Heart right ventricle (tissue), 16 donors: ENCODE data around the gene MAPK6. TPM values are rescaled to one million over a fixed set of nuclear protein-coding genes. Genes with fewer than 3 reads are reported as not detected.

Experiments used
- ATAC-seq, 8 donors: fragments of 200-7000 bp; cut with Tn5 transposase; one replicate each; pipeline ENCODE4 v1.9.1; 2020; ENCODE audit warnings: mild to moderate bottlenecking in 8 of 8, moderate library complexity in 8 of 8, moderate number of reproducible peaks in 1 of 8
- DNase-seq, 2 donors: peaks; one replicate each; pipeline ENCODE4 v3.0.0-alpha.2; 2020
- H3K27ac ChIP-seq, 10 donors: fragments of 200-600 bp; sonication (generic) in 2 of 10; one replicate each; pipeline versions ENCODE4 v1.5.0 to v1.8.0; 2020 to 2022; ENCODE audit warnings: mild to moderate bottlenecking in 3 of 10
- H3K27me3 ChIP-seq, 7 donors: fragments of 200-600 bp; one replicate each; pipeline ENCODE4 v1.8.0; 2021 to 2022; ENCODE audit warnings: mild to moderate bottlenecking in 2 of 7
- H3K36me3 ChIP-seq, 9 donors: fragments of 200-600 bp; sonication (generic) in 1 of 9; one replicate each; pipeline versions ENCODE4 v1.5.0 to v1.8.0; 2020 to 2022; ENCODE audit warnings: mild to moderate bottlenecking in 2 of 9
- H3K4me1 ChIP-seq, 9 donors: fragments of 200-600 bp; sonication (generic) in 1 of 9; one replicate each; pipeline versions ENCODE4 v1.5.0 to v1.8.0; 2020 to 2022; ENCODE audit warnings: mild to moderate bottlenecking in 4 of 9
- H3K4me3 ChIP-seq, 10 donors: fragments of 200-600 bp; sonication (generic) in 2 of 10; one replicate each; pipeline versions ENCODE4 v1.5.0 to v1.8.0; 2020 to 2022; ENCODE audit warnings: mild to moderate bottlenecking in 7 of 10, moderate library complexity in 2 of 10
- H3K9me3 ChIP-seq, 11 donors: fragments of 200-600 bp in 10 of 11; sonication (generic) in 2 of 11; one replicate each; pipeline versions ENCODE4 v1.5.0 to v1.8.0; 2013 to 2022; ENCODE audit warnings: mild to moderate bottlenecking in 2 of 11, control low read depth in 1 of 11, moderate library complexity in 1 of 11
- WGBS, 2 donors: extraction: QIAGEN DNeasy Blood & Tissue Kit; methylation state at CpG; one replicate each; pipeline ENCODE4 v1.1.7; 2013; ENCODE audit warnings: inconsistent platforms in 1 of 2; 5-methylcytosine and 5-hydroxymethylcytosine counted together
- intact Hi-C, 10 donors: fragments of 100-400 bp; cut with DNase I; formaldehyde crosslinking; loops; one replicate each; pipeline versions ENCODE4 v1.11.1 to v1.14.2; 2022
- polyA plus RNA-seq, 2 donors: library from polyadenylated mRNA; stranded (reverse); fragments of 200-250 nt; gene quantifications; one replicate each; pipeline ENCODE4 v1.2.3, GENCODE V29; 2013
- total RNA-seq, 10 donors: library from RNA; stranded (reverse); fragmentation: NEBNext Ultra II Directional in 3 of 10; extraction: Animal tissue kit (Norgen Biotek cat#: 25700) in 3 of 10; gene quantifications; one replicate each; pipeline versions ENCODE4 v1.2.1 to v1.2.4, GENCODE V29; 2021 to 2023
- TF ChIP-seq, protein P1 (sequence below), 9 donors: fragments of 200-600 bp; sonication (generic) in 2 of 9; IDR thresholded peaks; one replicate each; pipeline versions ENCODE4 v1.5.0 to v1.8.0; 2021 to 2022; ENCODE audit warnings: antibody characterized with exemption in 9 of 9, mild to moderate bottlenecking in 5 of 9, moderate library complexity in 1 of 9
- donor health status: Arrhythmogenic right ventricular cardiomyopathy.
- donor health status: ischemic (EF 13 %, LVEDD 7.1; RV severe dilation, severe dysfunction).
- donor health status: healthy with polysubstance abuse.
- donor health status: DM: no; HTN: yes; CAD: no.
- donor health status: DM: no; HTN: no; CAD: no.
- donor health status: ischemic (EF 25% LVEDD 6.9; RV normal size, moderate dysfunction).
- donor health status: ischemic (EF 25% LVEDD 5.7; RV mildly dilated, moderate dysfunction).
- donor health status: healthy.
- donor health status: DM: yes; HTN: yes; CAD: no.
- donor health status: Ischemic cardiomyopathy.
- donor health status: ischemic (EF 35%, LVEDD 5.7; RV mildly dilated, moderate dysfunction).
- donor health status: nonischemic (EF 11% LVEDD 7.7; RV severe dilation, severe dysfunction).
- donor health status: DM: yes; HTN: yes; CAD: no.
- donor health status: PGD.
- donor health status: ischemic (EF 29% LVEDD 5.4; RV normal size, mild dysfunction).
- donor health status: nonischemic (EF 23%, LVEDD 6.1; RV moderate dilation, normal function).

The MAPK6 gene
- total and polyA plus RNA-seq, 12 donors, result 4.2 to 21.8 (median 17.9) TPM

DNA sequence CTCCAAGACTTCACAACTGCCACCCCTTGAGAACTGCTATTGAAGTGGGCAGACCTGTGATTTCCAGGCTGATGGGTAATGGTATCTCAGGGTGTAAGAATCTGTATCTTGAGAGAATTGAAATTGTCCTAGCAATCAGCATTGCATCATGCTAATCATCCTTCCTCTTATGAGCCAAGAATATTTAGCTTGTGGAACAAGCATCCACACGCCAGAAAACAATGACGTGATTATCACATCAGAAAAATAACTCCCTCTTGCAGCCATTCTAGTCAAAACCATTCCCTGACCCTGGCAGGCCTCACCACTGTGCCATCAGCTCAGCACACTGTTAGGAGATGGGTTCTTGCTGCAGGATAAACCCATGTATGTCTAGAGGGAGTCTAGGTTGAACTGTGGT, 86.8 kb downstream of the MAPK6 start:
- DNase-seq, result no peak
- no peaks in the 10 kb centered on the region for H3K9me3 ChIP-seq
- H3K4me3 ChIP-seq, result no peak overlapping the region
- H3K27me3 ChIP-seq, result peaks cover 0 to 23% (median 14%) of the 10 kb centered on the region in 7 donors
- intact Hi-C loops, result loop anchor here in 1 of 10 donors (10.0 kb wide), 1 partner anchor 49 kb away; no protein-coding TSS in a partner anchor
- H3K4me1 ChIP-seq, result peaks cover 0 to 29% (median 0%) of the 10 kb centered on the region in 9 donors
- no peak for ATAC-seq
- H3K36me3 ChIP-seq, result no peaks in the 10 kb centered on the region
- TF ChIP-seq, protein P1, sequence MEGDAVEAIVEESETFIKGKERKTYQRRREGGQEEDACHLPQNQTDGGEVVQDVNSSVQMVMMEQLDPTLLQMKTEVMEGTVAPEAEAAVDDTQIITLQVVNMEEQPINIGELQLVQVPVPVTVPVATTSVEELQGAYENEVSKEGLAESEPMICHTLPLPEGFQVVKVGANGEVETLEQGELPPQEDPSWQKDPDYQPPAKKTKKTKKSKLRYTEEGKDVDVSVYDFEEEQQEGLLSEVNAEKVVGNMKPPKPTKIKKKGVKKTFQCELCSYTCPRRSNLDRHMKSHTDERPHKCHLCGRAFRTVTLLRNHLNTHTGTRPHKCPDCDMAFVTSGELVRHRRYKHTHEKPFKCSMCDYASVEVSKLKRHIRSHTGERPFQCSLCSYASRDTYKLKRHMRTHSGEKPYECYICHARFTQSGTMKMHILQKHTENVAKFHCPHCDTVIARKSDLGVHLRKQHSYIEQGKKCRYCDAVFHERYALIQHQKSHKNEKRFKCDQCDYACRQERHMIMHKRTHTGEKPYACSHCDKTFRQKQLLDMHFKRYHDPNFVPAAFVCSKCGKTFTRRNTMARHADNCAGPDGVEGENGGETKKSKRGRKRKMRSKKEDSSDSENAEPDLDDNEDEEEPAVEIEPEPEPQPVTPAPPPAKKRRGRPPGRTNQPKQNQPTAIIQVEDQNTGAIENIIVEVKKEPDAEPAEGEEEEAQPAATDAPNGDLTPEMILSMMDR (IDR thresholded peaks at IDR 0.05), result no peak
- no peak overlapping the region for H3K27ac ChIP-seq
- WGBS, 2 donors, result 89 to 92% methylated on average over 2 of the region's 2 CpGs

DNA sequence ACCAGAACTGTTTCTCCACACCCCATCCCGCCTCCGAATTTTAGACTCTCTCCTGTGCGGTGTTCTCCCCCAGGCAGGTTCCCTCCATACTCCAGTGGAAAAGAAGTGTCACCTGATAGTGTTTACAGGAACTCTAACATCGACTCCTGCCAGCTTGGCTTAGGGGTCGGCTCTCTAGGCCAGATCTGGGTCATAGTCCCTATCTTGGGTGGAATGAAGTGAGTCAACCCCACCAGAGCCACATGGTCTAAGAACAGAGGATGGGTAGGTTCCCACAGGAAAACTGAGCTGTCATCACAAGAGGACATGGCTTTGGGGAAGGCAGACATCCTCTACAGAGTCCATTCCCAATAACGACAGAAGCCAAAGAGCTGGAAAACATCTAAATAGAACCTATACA, 87.6 kb downstream of the MAPK6 start:
- TF ChIP-seq, protein P1 (IDR thresholded peaks at IDR 0.05), result no peak

DNA sequence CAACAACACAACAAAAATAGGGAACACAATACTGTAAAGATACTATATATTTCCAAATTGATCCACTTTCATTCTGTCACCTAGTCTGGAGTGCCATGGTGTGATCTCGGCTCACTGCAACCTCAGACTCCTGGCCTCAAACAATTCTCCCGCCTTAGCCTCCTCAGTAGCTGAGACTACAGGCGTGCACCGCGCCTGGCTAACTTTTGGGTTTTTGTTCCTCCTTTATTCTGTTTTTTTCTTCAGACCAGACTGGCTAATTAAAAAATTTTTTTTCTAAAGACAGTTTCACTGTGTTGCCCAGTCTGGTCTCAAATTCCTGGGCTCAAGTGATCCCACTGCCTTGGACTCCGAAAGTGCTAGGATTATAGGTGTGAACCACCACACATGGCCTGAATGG, 88.2 kb downstream of the MAPK6 start:
- 96 to 98% methylated on average over 6 of the region's 6 CpGs for WGBS, 2 donors
- H3K4me1 ChIP-seq, result peaks cover 0 to 25% (median 5%) of the 10 kb centered on the region in 9 donors
- TF ChIP-seq, protein P1 (IDR thresholded peaks at IDR 0.05), result no peak
- no peak for DNase-seq
- peaks cover 9 to 34% (median 26%) of the 10 kb centered on the region in 7 donors for H3K27me3 ChIP-seq
- ATAC-seq, result no peak
- H3K36me3 ChIP-seq, result no peaks in the 10 kb centered on the region
- intact Hi-C loops, result loop anchor here in 1 of 10 donors (10.0 kb wide), 1 partner anchor 48 kb away; no protein-coding TSS in a partner anchor
- H3K4me3 ChIP-seq, result no peak overlapping the region
- H3K27ac ChIP-seq, result no peak overlapping the region
- no peaks in the 10 kb centered on the region for H3K9me3 ChIP-seq

More for the DNA sequence above, 87.6 kb downstream of the MAPK6 start:
- 68 to 79% methylated on average over 6 of the region's 6 CpGs for WGBS, 2 donors
- H3K4me1 ChIP-seq, result peaks cover 0 to 26% (median 0%) of the 10 kb centered on the region in 9 donors
- no peak for DNase-seq
- intact Hi-C loops, result loop anchor here in 1 of 10 donors (10.0 kb wide), 1 partner anchor 48 kb away; no protein-coding TSS in a partner anchor
- peaks cover 5 to 28% (median 20%) of the 10 kb centered on the region in 7 donors for H3K27me3 ChIP-seq
- no peaks in the 10 kb centered on the region for H3K36me3 ChIP-seq
- ATAC-seq, result no peak
- no peak overlapping the region for H3K27ac ChIP-seq
- H3K4me3 ChIP-seq, result no peak overlapping the region
- H3K9me3 ChIP-seq, result no peaks in the 10 kb centered on the region

DNA sequence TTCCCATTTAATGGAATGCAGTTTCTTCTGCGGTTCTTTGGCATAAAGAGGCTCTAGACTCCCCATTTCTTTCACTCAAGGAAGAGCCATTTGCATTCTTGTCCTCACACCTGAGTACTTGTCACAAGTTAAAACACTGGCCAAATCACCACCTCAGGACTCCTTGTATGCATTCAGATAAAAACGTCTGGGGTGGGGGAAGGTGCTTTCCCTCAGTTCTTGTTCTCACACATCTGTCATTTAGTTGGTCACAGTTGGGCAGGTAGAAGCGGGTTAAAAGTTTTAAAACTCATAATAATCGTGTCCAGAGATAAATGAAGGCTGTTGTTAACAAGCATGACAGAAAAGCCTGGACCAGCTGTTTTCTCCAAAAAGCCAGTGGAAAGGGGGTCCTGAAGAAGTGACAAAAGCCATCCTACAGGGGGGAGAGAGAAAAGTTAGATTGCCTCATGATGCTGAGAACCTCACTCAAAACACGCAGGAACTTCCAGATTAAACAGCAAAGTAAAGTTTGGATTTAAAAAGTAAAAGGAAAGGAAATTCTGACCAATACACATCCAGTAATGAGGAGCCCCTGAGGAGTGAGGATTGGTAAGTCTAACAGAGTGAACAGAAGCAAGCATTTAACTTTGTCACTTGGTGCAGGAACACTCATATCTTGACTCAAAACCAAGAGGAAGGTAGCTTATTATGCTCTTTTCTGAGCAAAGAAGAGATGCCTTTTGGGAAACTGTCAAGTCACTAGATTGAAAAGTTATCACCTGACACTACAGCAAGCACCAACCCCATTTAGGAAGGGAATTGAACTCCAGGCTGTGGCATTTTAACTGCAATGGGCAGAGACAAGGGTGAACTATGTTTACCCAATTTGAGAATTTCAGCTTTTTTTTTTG, 90.8 kb downstream of the MAPK6 start:
- intact Hi-C loops, result loop anchor here in 1 of 10 donors (10.0 kb wide), 1 partner anchor 45 kb away; no protein-coding TSS in a partner anchor
- TF ChIP-seq, protein P1 (IDR thresholded peaks at IDR 0.05), result no peak
- no peak for ATAC-seq
- Histone ChIP-seq H3K4me1 (peaks cover 0 to 11% (median 10%) of the 10 kb centered on the region in 9 donors), H3K36me3 (no peaks in the 10 kb centered on the region), H3K9me3 (no peaks in the 10 kb centered on the region), H3K27ac (no peak overlapping the region), H3K27me3 (peaks cover 9 to 53% (median 39%) of the 10 kb centered on the region in 7 donors), H3K4me3 (no peak overlapping the region)
- WGBS, 2 donors, result 64 to 69% methylated on average over 5 of the region's 5 CpGs
- DNase-seq, result no peak
